Measurements from ENCODE around the gene DUSP14.

DNA sequence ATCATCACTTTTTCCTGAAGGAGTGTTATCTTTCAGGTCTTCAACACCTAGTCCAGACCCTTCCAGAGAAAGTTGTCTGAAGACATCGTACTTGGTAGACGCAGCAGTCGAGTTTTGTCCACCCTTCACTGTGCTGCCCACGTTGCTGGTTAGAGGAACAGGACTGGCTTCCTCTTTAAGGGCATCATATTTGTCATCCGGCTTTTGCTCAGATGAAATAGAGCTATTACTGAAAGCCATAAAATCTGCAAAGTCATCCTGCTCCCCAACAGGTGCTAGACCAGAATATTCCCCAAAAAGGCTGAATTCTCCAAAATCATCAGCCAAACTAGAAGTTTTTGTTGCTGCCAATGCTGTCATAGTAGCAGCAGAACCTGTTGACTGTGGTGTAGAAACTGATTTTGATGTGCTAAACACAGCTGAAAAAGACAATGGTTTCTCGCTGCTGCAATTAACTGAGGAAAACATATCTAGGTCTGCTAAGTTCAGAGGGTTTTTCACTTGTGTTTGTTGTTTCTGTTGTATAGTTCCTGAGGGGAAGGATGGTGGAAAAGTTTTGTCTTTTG lies 63.8 kb downstream of the DUSP14 start:
- TF ChIP-seq, protein P1, sequence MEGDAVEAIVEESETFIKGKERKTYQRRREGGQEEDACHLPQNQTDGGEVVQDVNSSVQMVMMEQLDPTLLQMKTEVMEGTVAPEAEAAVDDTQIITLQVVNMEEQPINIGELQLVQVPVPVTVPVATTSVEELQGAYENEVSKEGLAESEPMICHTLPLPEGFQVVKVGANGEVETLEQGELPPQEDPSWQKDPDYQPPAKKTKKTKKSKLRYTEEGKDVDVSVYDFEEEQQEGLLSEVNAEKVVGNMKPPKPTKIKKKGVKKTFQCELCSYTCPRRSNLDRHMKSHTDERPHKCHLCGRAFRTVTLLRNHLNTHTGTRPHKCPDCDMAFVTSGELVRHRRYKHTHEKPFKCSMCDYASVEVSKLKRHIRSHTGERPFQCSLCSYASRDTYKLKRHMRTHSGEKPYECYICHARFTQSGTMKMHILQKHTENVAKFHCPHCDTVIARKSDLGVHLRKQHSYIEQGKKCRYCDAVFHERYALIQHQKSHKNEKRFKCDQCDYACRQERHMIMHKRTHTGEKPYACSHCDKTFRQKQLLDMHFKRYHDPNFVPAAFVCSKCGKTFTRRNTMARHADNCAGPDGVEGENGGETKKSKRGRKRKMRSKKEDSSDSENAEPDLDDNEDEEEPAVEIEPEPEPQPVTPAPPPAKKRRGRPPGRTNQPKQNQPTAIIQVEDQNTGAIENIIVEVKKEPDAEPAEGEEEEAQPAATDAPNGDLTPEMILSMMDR (IDR thresholded peaks at IDR 0.05) = no peak
- TF ChIP-seq EZH2 (IDR thresholded peaks at IDR 0.05) = no peak
